Activated CD4-positive, CD25-positive, alpha-beta regulatory T cell treated with anti-CD3 and anti-CD28 coated beads, Interleukin-2, amount 50 U/mL, for 72 hours (primary cell): ENCODE measurements around the gene LYPD1.
"Not testable (repeated sequence)": the region's sequence is repeated elsewhere in the genome, so short reads cannot be mapped to it uniquely, and the experiment has no call there.

ENCODE experiments used
- DNase-seq: peaks from one replicate; pipeline ENCODE4 v3.0.0; 2021

Gene LYPD1, protein sequence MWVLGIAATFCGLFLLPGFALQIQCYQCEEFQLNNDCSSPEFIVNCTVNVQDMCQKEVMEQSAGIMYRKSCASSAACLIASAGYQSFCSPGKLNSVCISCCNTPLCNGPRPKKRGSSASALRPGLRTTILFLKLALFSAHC

GRCh38 chr2:132669908-132670495 is at the start of gene LYPD1:
TSS of gene LYPD1 (minus strand) at chr2:132670205. CDS start at chr2:132669932, 273 bp downstream.
- DNase-seq, result no peak

GRCh38 chr2:132719480-132719879 is 49.5 kb upstream of the LYPD1 start:
- DNase-seq, result no peak

DNA sequence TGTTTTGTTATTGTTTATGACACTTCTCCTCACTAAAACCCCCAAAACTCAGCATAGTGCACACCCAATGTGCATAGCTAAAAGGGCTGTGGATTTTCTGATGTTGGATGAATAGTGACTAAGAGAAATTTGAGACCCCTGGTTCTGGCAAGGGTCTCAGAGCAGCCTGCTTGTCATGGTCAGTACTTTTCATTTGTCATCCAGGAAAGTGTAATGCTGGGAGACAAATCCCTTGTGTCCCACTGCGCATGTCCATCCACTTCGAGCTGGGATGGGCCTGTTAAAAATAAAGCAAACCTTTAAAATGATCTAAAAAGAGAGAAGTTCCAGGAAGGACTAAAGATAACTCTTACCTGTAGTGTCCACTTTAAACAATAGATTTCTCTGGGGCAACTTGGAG is 46.9 kb upstream of the LYPD1 start:
- DNase-seq, result no peak

DNA sequence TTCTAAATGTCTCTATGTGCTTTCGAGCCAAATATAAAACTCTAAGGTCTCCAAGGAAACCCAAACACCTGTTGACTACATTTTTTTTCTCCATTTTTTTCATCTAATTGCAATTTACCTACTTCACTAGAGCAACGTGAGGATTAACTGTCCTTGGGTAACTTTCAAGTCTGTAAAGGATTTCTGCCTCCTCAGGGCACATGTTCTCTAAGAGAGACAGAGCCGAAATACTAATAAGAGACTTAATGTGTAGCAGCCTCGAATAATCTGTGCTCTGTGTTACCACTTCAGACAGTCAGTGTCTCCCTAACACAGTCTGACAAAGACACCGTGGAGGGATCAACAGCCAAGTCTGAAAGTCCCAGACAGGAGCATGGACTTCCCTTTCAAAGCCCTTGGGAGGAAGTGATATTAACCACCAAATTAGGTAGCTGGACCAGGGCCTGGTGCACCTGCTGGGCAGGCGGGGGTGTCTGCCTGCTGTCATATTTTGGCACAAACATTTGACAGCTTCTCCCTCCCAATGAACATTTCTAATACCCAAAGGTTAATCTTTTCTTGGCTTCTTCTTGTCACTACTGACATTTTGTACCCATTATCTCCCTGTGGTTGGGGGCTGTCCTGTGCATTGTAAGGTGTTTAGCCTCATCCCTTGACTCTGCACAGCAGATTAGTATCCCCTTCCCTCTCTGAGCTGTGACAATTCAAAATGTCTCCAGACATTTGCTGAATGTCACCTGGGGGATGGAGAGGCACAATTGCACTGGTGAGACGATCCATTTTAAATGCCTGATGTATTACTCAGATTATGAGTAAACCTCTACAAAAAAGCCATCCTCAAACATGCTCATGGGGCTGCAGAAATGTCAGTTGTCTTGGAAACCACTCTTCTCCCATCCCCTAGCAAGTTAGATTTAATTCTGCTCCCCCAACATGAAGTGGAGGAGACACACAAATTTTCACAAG is 45.7 kb upstream of the LYPD1 start:
- no peak for DNase-seq

DNA sequence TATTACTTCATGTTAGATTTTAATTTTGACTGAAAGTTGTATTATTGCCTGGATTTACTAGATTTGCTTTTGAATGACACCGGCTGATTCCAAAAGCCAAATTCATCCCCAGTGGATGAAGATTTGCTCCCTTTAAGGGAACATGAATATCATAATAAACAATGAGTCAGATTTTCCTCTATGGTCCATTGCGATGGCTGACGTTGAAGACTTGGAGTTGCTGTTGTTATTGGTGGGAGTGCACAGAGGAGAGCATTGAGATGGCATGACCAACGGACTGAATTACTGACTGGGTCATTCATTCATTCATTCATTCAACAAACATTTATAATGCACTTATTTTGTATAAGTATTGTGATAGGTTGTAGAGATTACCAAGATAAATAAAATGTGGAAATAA is 33.4 kb upstream of the LYPD1 start:
- DNase-seq, result no peak

DNA sequence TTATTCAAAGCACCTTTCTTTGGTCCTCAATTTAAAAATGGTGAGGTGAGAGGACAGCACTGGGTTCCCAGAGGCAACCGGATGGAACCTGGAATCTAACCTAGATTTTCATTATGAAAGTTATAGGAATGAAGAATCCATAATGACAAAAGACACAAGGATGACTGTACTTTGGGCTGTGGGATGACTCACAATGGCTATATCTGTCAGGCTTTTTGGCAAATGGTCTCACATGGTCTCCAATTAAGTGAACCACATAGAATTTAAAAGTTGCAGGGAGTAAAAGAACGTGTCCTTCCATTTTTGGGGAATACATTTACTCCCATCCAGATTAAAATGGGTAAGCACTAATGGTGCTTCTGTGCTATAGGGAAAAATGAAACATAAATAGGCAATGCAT is 31.8 kb upstream of the LYPD1 start:
- DNase-seq, result no peak

GRCh38 chr2:132699802-132700201 is 29.8 kb upstream of the LYPD1 start:
- not testable (repeated sequence) for DNase-seq

DNA sequence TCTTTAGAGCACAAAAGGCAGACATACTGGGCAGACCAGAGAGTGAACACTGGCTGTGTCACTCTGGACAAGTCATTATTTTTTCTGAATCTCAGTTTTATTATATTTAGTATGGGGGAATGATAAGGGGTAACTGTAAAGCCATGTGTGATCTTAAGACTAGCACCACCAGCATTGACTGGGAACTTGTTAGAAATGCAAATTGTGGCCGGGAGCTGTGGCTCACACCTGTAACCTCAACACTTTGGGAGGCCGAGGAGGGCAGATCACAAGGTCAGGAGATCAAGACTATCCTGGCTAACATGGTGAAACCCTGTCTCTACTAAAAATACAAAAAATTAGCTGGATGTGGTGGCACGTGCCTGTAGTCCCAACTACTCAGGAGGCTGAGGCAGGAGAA is 28.3 kb upstream of the LYPD1 start:
- not testable (repeated sequence) for DNase-seq

GRCh38 chr2:132697556-132698205 is 27.7 kb upstream of the LYPD1 start:
- DNase-seq, result no peak

- DNase-seq, result no peak
These were observed 22.8 kb upstream of the LYPD1 start for GRCh38 chr2:132692816-132693215.

DNA sequence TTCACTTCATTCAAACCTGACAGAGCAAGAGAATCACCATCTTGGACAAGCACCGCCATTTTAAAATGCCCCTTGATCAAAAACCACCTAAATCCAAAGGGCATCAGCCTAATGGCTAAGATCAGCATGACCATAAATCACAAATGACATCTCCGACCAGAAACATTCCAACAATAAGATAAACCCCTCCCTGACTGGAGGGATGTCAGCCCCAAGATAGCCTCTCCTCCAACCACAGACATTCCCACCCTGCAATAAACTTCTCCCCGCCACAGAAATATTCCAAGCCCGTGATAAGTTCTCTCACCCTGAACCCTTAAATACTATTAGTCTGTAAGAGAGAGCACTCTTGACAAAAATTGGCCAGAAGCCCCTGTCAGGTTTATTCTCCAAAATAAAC is 21.6 kb upstream of the LYPD1 start:
- no peak for DNase-seq

GRCh38 chr2:132690664-132691303 is 20.8 kb upstream of the LYPD1 start:
- no peak for DNase-seq

DNA sequence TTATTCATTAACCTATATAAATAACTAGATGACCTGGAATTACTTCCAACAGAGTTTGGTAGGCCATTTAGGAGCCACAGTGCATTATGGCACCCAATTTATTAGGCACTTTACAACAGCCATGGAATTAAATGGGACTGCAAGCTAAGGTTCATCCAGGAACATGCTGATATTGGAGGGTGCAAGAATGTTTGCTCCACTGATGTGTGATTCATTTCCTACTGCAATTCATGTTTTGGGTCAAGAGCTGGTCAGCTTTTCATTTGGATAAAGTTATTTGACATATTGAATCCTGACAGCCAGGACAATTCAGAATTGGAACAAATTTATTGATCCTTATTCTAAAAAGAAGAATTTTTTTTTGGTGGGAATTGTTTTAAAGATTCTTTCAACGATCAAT is 11.8 kb upstream of the LYPD1 start:
- DNase-seq, result no peak

GRCh38 chr2:132680544-132680943 is 10.5 kb upstream of the LYPD1 start:
- DNase-seq, result no peak

DNA sequence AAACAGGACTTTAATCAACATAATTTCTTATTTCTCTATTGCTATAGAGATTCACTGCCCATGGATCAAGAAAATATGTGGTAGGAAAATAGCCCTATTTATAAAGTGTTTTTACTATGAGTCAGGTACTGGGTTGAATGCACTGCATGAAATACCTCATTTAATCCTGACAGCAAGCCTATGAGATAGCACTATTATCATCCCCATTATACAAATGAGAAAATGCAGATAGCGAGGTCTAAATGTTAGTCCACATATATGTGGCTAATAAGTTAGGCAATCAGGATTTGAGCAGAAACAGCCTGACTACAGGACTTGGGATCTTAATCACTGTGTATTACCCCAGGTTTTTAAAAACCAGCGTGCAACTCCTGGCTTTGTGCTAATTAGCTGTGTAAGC is 8.5 kb upstream of the LYPD1 start:
- DNase-seq, result no peak

GRCh38 chr2:132677661-132678060 is 7.7 kb upstream of the LYPD1 start:
- no peak for DNase-seq

DNA sequence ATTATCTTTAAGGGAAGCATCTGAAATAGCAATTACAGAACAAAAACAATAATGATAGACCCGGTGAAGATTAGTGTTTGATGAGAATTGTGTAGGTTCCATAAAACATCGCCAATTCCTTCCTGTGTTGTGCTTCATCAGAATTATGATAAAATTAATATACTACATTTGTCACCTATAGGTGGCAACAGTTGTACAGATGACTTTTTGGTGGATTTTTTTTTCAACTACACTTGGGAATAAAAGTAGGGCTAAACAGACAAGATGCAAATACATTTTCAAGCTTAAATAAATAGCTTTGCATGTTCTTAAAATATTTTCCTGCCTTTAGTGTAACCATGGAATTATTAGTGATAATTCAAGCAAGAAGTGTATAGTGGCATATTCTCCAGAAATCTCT is 7.0 kb upstream of the LYPD1 start:
- DNase-seq, result no peak

DNA sequence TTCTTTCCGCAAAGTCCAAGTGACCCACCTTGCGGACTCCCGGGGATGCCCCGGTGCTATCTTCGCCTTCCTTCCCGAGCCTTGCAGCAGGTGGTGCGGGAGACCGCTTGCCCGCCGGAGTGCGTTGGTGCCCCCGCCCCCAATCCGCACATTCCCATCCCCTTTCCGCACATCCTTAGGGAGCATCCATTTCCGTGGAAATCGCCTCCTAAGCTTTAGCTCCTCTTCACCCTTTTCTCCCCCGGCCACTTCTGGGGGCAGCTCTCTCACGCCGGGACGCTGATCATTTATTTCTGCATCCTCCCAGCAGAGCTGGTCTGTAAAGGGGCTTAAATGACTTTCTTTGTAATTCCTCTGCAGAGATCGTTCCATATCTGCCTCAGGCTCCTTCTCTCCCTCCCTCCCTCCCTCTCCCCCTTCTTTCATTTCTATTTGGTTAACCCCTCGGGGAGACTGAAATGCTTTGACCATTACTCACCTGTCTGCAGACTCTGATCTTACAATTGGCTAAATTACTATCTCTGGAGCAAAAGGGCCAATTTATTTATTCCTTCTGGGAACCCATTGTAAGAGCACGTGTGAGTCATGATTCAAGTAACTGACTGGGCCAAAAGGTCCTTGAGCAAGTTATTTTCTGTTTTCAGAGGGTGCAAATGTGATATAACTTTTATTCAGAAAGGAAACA is 1.3 kb upstream of the LYPD1 start:
- no peak for DNase-seq

- DNase-seq, result no peak
These were observed 618 bp upstream of the LYPD1 start for GRCh38 chr2:132670496-132671150.

DNA sequence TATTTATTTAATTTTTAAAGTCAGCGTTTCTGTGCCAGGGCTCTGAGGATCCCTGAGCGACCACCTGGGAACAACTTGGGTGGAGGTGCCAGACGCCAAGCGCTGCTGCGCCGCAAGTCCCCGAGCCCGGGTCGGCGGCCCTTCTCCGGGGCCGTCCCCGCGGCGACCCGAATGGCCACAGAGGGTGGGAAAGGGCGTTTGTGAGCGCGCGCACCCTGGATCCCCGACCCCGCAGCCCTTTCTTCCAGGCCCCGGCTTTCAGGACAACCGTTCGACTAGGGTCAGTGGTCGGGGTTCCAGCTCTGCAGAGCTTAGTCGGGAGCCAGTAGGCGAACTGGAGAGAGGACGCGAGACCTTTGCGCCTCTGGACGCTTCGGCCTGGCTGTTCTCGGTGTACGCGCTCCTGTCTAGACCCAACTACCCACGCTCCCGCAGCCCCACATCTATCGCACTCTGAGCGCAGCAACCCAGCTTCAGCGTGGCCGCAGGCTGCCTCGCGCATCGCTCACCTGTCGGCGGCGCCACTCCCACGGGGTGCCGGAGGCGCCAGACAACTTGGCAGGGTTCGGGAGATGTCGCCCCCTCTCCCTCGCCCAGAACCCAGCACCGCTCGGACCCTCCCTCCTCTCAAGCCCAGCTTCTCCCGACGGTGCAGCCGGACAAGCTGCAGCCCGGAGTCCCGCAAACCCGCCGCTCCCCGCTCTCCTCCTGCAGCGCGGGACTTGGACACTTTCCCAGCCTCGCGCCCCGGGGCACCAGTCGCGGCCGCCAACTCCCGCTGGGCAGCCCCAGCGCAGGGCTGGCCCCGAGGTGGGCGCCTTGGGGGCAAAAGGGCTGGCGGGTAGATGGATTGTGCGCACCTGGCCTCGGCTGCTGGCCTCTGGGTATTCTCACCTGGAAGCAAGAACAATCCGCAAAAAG is 758 bp downstream of the LYPD1 start:
- DNase-seq, result no peak
